Uterus (tissue), 2 donors: ENCODE measurements around the gene SBF2.

ENCODE experiments used
- POLR2A ChIP-seq, 2 donors: fragments of 450-650 bp; IDR thresholded peaks; one replicate each; pipeline ENCODE4 v1.6.1; 2016; ENCODE audit warnings: antibody characterized with exemption in 2 of 2, mild to moderate bottlenecking in 1 of 2, moderate library complexity in 1 of 2
- TF ChIP-seq, protein P1 (sequence below), 4 experiments: fragments of 200-600 bp in 2 of 4; fragments of 450-650 bp in 2 of 4; sonication (generic) in 2 of 4; IDR thresholded peaks; one replicate each; pipeline ENCODE4 v1.5.1; 2016 to 2019; ENCODE audit warnings: antibody characterized with exemption in 4 of 4, mild to moderate bottlenecking in 2 of 4, moderate library complexity in 1 of 4

DNA sequence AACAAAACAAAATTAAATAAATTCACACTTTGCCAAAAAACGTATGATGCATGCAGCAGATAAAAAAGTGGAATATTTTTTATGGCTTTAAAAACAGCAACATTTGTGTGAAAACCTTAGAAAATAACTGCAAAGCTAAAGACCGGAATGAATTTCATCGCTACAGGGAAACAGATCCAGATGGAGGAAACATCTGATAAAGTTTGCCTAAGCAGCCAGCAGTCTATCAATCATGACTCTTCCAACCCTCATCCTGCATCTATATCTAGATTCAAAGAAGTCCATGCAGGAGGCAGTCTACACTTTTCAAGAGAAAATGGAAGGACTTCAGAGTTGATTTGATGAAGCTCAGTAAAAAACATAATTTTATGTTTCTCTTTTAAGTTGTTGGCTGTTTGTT, 503.3 kb downstream of the SBF2 start:
- TF ChIP-seq, protein P1, sequence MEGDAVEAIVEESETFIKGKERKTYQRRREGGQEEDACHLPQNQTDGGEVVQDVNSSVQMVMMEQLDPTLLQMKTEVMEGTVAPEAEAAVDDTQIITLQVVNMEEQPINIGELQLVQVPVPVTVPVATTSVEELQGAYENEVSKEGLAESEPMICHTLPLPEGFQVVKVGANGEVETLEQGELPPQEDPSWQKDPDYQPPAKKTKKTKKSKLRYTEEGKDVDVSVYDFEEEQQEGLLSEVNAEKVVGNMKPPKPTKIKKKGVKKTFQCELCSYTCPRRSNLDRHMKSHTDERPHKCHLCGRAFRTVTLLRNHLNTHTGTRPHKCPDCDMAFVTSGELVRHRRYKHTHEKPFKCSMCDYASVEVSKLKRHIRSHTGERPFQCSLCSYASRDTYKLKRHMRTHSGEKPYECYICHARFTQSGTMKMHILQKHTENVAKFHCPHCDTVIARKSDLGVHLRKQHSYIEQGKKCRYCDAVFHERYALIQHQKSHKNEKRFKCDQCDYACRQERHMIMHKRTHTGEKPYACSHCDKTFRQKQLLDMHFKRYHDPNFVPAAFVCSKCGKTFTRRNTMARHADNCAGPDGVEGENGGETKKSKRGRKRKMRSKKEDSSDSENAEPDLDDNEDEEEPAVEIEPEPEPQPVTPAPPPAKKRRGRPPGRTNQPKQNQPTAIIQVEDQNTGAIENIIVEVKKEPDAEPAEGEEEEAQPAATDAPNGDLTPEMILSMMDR (IDR thresholded peaks at IDR 0.05) = no peak
- TF ChIP-seq POLR2A (IDR thresholded peaks at IDR 0.05) = no peak
